SK-N-SH (cell line): Measurements from ENCODE around the gene SGPP2. TPM values are rescaled to one million over a fixed set of nuclear protein-coding genes. Genes with fewer than 3 reads are reported as not detected.

Experiments
- CTCF ChIA-PET: fragments of 300-600, 350-600 bp; formaldehyde crosslinking; extraction: SDS; loops from one replicate; lab custom pipeline; 2021; lab: Yijun Ruan, JAX
- POLR2A ChIA-PET: fragments of 350-600 bp; sonication (Branson Sonifier 250); formaldehyde crosslinking; extraction: SDS; loops from one replicate; lab custom pipeline; 2020; ENCODE audit warnings: antibody characterized with exemption, inconsistent platforms; lab: Yijun Ruan, JAX
- DNase-seq: peaks from one replicate; pipeline ENCODE4 v3.0.0; 2012
- H2AFZ ChIP-seq: fragments of 200-600 bp; sonication (generic); 2 replicates; pipeline ENCODE4 v1.8.1; 2016; ENCODE audit warnings: antibody characterized with exemption, mild to moderate bottlenecking, low read depth
- H3F3A ChIP-seq: fragments of 200-600 bp; sonication (generic); replicated peaks from 2 replicates; pipeline ENCODE3; 2016; ENCODE audit warnings: antibody characterized with exemption, mild to moderate bottlenecking; ENCODE audit not compliant: insufficient read depth
- H3K27ac ChIP-seq, 2 experiments: fragments of 200-500 bp in 1 of 2; fragments of 200-600 bp in 1 of 2; sonication (Bioruptor generic) in 1 of 2; sonication (generic), shearing (Covaris generic) in 1 of 2; 2 replicates each; pipeline versions ENCODE4 v1.5.1 to v1.6.1; 2014 to 2016; ENCODE audit warnings: low read depth in 2 of 2, inconsistent platforms in 1 of 2, low read length in 1 of 2, mild to moderate bottlenecking in 1 of 2, mixed read lengths in 1 of 2
- H3K27me3 ChIP-seq: fragments of 200-600 bp; sonication (generic), shearing (Covaris generic); 2 replicates; pipeline ENCODE4 v1.6.1; 2016; ENCODE audit warnings: mixed run types; ENCODE audit not compliant: insufficient read depth
- H3K36me3 ChIP-seq, 2 experiments: fragments of 200-500 bp in 1 of 2; fragments of 200-600 bp in 1 of 2; sonication (Bioruptor generic) in 1 of 2; sonication (generic) in 1 of 2; replicated peaks in 1 of 2; 2 replicates each; pipeline versions ENCODE3 to v1.5.1; 2014 to 2016; ENCODE audit warnings: low read length in 1 of 2, mild to moderate bottlenecking in 1 of 2; ENCODE audit not compliant: insufficient read depth in 2 of 2, control insufficient read depth in 1 of 2
- H3K4me1 ChIP-seq, 2 experiments: fragments of 200-500 bp in 1 of 2; fragments of 200-600 bp in 1 of 2; sonication (Bioruptor generic) in 1 of 2; sonication (generic), shearing (Covaris generic) in 1 of 2; 2 replicates each; pipeline versions ENCODE4 v1.5.1 to v1.6.1; 2014 to 2016; ENCODE audit warnings: low read depth in 1 of 2, low read length in 1 of 2, mixed run types in 1 of 2; ENCODE audit not compliant: insufficient read depth in 2 of 2, control insufficient read depth in 1 of 2
- H3K4me2 ChIP-seq: fragments of 200-600 bp; sonication (generic), shearing (Covaris generic); 2 replicates; pipeline ENCODE4 v1.6.1; 2017; ENCODE audit warnings: mixed run types
- H3K4me3 ChIP-seq, 2 experiments: fragments of 200-500 bp in 1 of 2; fragments of 200-600 bp in 1 of 2; sonication (Bioruptor generic) in 1 of 2; sonication (generic), shearing (Covaris generic) in 1 of 2; 2 replicates each; pipeline versions ENCODE4 v1.5.1 to v1.8.1; 2014 to 2016; ENCODE audit warnings: low read depth in 2 of 2, inconsistent platforms in 1 of 2, low read length in 1 of 2, mild to moderate bottlenecking in 1 of 2, mixed read lengths in 1 of 2, moderate library complexity in 1 of 2
- H3K79me2 ChIP-seq: fragments of 200-600 bp; sonication (generic); 2 replicates; pipeline ENCODE4 v1.8.1; 2017; ENCODE audit warnings: mild to moderate bottlenecking; ENCODE audit not compliant: insufficient read depth
- H3K9ac ChIP-seq: fragments of 200-600 bp; sonication (generic); 2 replicates; pipeline ENCODE4 v1.6.1; 2017; ENCODE audit warnings: mixed run types
- H3K9me2 ChIP-seq: fragments of 200-600 bp; sonication (generic); 2 replicates; pipeline ENCODE4 v1.6.1; 2017; ENCODE audit warnings: mixed run types
- H3K9me3 ChIP-seq: fragments of 200-600 bp; sonication (generic); 2 replicates; pipeline ENCODE4 v1.6.1; 2017; ENCODE audit warnings: mixed run types, mild to moderate bottlenecking, moderate library complexity
- H4K20me1 ChIP-seq: fragments of 200-600 bp; sonication (generic); 2 replicates; pipeline ENCODE4 v1.6.1; 2017; ENCODE audit warnings: mild to moderate bottlenecking, mixed run types; ENCODE audit not compliant: insufficient read depth
- CHD2 ChIP-seq: fragments of 150-350 bp; IDR thresholded peaks from 2 replicates; pipeline ENCODE4 v1.6.1; 2018; ENCODE audit warnings: low read length; ENCODE audit not compliant: partially characterized antibody
- ELF1 ChIP-seq: IDR thresholded peaks from 2 replicates; pipeline ENCODE4 v1.4.0; 2012
- EP300 ChIP-seq, 2 experiments: IDR thresholded peaks; 2 replicates each; pipeline versions ENCODE4 v1.4.0 to v1.6.1; 2012; ENCODE audit warnings: borderline replicate concordance in 1 of 2, low read depth in 1 of 2, low read length in 1 of 2
- EZH2phosphoT487 ChIP-seq: fragments of 200-600 bp; sonication (generic); IDR thresholded peaks from 2 replicates; pipeline ENCODE4 v1.6.1; 2017; ENCODE audit warnings: low read depth, mixed run types, mild to moderate bottlenecking, antibody characterized with exemption, moderate library complexity, borderline replicate concordance
- FOSL2 ChIP-seq: IDR thresholded peaks from 2 replicates; pipeline ENCODE4 v1.4.0; 2012; ENCODE audit warnings: low read depth, mild to moderate bottlenecking, moderate library complexity, borderline replicate concordance
- FOXJ3 ChIP-seq: sonication (generic); formaldehyde crosslinking; IDR thresholded peaks from 2 replicates; pipeline ENCODE4 v1.5.1; 2020; ENCODE audit warnings: mild to moderate bottlenecking, missing genetic modification reagents
- GATA2 ChIP-seq: sonication (generic); formaldehyde crosslinking; IDR thresholded peaks from 2 replicates; pipeline ENCODE4 v1.5.0; 2020; ENCODE audit warnings: mild to moderate bottlenecking, missing genetic modification reagents
- MEF2A ChIP-seq: IDR thresholded peaks from 2 replicates; pipeline ENCODE4 v1.4.0; 2012; ENCODE audit warnings: low read depth, borderline replicate concordance
- NFIC ChIP-seq: IDR thresholded peaks from 2 replicates; pipeline ENCODE4 v1.4.0; 2012; ENCODE audit warnings: borderline replicate concordance
- NRF1 ChIP-seq: IDR thresholded peaks from 2 replicates; pipeline ENCODE4 v1.6.1; 2012; ENCODE audit warnings: low read depth, mild to moderate bottlenecking, low read length
- POLR2AphosphoS5 ChIP-seq: IDR thresholded peaks from 2 replicates; pipeline ENCODE4 v1.6.1; 2012; ENCODE audit warnings: low read depth, low read length
- RCOR1 ChIP-seq: fragments of 150-350 bp; IDR thresholded peaks from 2 replicates; pipeline ENCODE4 v1.6.1; 2017; ENCODE audit warnings: antibody characterized with exemption, low read length
- RFX5 ChIP-seq: IDR thresholded peaks from 2 replicates; pipeline ENCODE4 v1.6.1; 2012; ENCODE audit warnings: mild to moderate bottlenecking, improper control_type of control experiment, low read length
- TAF1 ChIP-seq: IDR thresholded peaks from 2 replicates; pipeline ENCODE4 v1.6.1; 2012; ENCODE audit warnings: low read depth, mild to moderate bottlenecking, low read length, moderate library complexity, borderline replicate concordance
- TCF12 ChIP-seq: IDR thresholded peaks from 2 replicates; pipeline ENCODE4 v1.4.0; 2012
- YY1 ChIP-seq: IDR thresholded peaks from 2 replicates; pipeline ENCODE4 v1.4.0; 2012; ENCODE audit warnings: low read depth, mild to moderate bottlenecking
- WGBS: methylation state at CpG from one replicate; pipeline ENCODE4 v1.1.6; 2017; ENCODE audit warnings: low lambda C conversion rate; 5-methylcytosine and 5-hydroxymethylcytosine counted together
- polyA plus RNA-seq, 3 experiments: library from polyadenylated mRNA; depleted of rRNA; stranded (reverse); fragments of >200 nt; gene quantifications; 2 replicates each; pipeline ENCODE4 v1.2.3, GENCODE V29; 2012
- TF ChIP-seq, protein P1 (sequence below): IDR thresholded peaks from 2 replicates; pipeline ENCODE4 v1.4.0; 2012; ENCODE audit warnings: low read depth, borderline replicate concordance
- TF ChIP-seq, protein P2 (sequence below): IDR thresholded peaks from 2 replicates; pipeline ENCODE4 v1.4.0; 2012; ENCODE audit warnings: low read depth, borderline replicate concordance
- TF ChIP-seq, protein P3 (sequence below): IDR thresholded peaks from 2 replicates; pipeline ENCODE4 v1.4.0; 2012; ENCODE audit warnings: low read depth
- TF ChIP-seq, protein P4 (sequence below): IDR thresholded peaks from 2 replicates; pipeline ENCODE4; 2012
- TF ChIP-seq, protein P5 (sequence below): fragments of 150-350 bp; IDR thresholded peaks from 2 replicates; pipeline ENCODE4 v1.6.1; 2016; ENCODE audit warnings: mild to moderate bottlenecking, low read depth, low read length

The SGPP2 gene
- polyA plus RNA-seq, 1 of the 3 experiments (the other 2 are of a cell fraction): 0.03 TPM

DNA sequence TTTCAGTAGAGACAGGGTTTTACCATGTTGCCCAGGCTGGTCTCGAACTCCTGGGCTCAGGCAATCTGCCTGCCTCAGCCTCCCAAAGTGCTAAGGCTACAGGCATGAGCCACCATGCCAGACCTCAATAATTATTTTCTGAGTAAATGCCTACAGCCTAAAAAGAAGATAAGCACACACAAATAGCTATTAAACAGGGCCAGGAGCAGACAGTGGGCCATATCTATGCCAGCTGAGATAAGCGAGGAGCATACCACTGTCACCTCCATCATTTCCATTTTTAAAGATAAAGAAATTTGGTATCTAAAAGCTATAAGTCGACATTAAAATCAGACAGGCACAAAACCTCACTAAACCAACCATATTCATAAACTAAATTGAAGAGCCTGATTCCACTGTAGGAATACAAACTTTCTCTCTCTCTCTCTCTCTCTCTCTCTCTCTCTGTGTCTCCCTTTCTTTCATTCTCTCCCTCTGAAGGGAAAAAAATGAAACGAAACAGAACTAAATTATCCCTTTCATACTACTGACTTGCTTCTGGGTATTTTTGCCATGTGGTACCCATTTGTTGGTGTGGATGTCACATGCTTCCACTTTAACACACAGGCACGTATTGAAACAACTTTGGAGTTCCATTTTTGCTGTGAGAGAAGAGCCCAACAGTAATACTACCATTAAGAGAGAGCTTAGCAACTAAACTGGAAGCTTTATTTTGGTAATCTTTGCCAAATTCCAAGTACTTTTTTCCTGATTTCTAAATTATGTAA, 180.6 kb downstream of the SGPP2 start:
- H3K9me2 ChIP-seq: no peaks in the 10 kb centered on the region
- H4K20me1 ChIP-seq: no peaks in the 10 kb centered on the region
- H3K9me3 ChIP-seq: no peaks in the 10 kb centered on the region
- 74% methylated on average over 5 of the region's 5 CpGs for WGBS
- H3K27ac ChIP-seq: peak overlapping the region in 1 of 2 experiments; percentile 58; a peak in 1 of 4 replicates
- H3K9ac ChIP-seq: no peak overlapping the region
- H3F3A ChIP-seq: peaks cover 3% of the 10 kb centered on the region
- H3K4me1 ChIP-seq: peaks cover 0 to 22% of the 10 kb centered on the region in 2 experiments; a peak in 2 of 4 replicates
- no peaks in the 10 kb centered on the region for H3K79me2 ChIP-seq
- DNase-seq: peak; percentile 56
- H3K27me3 ChIP-seq: no peaks in the 10 kb centered on the region
- ChIA-PET CTCF (interaction anchor here (0.6 to 2.2 kb wide), 8 partner anchors 9 to 889 kb away, joined by 3 to 13 read pairs (median 3); no protein-coding TSS in a partner anchor), POLR2A (no interaction called here)
- no peak overlapping the region for H3K4me2 ChIP-seq
- no peak overlapping the region for H2AFZ ChIP-seq
- H3K4me3 ChIP-seq: no peak overlapping the region
- TF ChIP-seq CHD2 (peak; percentile 38), YY1 (no peak), FOXJ3 (CRISPR knock-in tag) (peak; percentile 38; the same call in 1 of the 2 replicates), EP300 (IDR thresholded peaks at IDR 0.05; ENCODE audit: borderline replicate concordance in 1 of 2, low read depth in 1 of 2, low read length in 1 of 2) (peak in 1 of 2 experiments; percentile 60; a peak in 2 of 4 replicates), MEF2A (no peak), GATA2 (CRISPR knock-in tag) (peak; percentile 93), POLR2AphosphoS5 (0 out of 2 replicates have a peak, but pooled peaks have one; percentile 16), RCOR1 (peak; percentile 91), EZH2phosphoT487 (no peak)
- TF ChIP-seq, protein P1, sequence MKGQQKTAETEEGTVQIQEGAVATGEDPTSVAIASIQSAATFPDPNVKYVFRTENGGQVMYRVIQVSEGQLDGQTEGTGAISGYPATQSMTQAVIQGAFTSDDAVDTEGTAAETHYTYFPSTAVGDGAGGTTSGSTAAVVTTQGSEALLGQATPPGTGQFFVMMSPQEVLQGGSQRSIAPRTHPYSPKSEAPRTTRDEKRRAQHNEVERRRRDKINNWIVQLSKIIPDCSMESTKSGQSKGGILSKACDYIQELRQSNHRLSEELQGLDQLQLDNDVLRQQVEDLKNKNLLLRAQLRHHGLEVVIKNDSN: no peak
- TF ChIP-seq, all 33 proteins: peak for 6
- peaks cover 13 to 26% of the 10 kb centered on the region in 2 experiments for H3K36me3 ChIP-seq

DNA sequence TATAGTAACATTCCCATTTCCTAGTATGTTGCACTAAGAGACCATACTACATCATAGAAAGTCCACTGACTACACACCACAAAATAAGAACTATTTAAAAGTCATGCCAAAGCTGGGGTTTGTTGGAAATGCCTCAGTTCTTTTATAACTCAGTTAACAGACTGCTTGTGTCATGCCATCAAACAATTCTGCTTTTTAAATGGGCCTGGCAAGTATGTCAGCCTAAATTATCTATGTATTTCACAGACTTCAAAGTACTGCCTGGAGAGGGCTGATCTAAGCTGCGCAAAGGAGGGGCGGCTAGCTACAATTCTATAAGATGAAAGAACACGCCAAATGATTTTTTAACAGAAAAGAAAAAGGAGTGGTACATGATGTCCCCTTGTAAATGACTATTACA, 182.0 kb downstream of the SGPP2 start:
- Histone ChIP-seq H3K4me2 (no peak overlapping the region), H2AFZ (no peak overlapping the region), H3K27me3 (no peaks in the 10 kb centered on the region), H3K9ac (no peak overlapping the region), H3K27ac (no peak overlapping the region; a peak in 1 of 4 replicates), H3F3A (peaks cover 3% of the 10 kb centered on the region), H3K79me2 (no peaks in the 10 kb centered on the region), H3K4me3 (no peak overlapping the region), H3K4me1 (peaks cover 0 to 22% of the 10 kb centered on the region in 2 experiments; a peak in 2 of 4 replicates), H3K9me3 (no peaks in the 10 kb centered on the region), H3K36me3 (peaks cover 15 to 20% of the 10 kb centered on the region in 2 experiments), H3K9me2 (no peaks in the 10 kb centered on the region), H4K20me1 (no peaks in the 10 kb centered on the region)
- DNase-seq: no peak
- ChIA-PET CTCF (interaction anchor here (0.9 to 2.2 kb wide), 6 partner anchors 9 to 292 kb away, joined by 3 to 13 read pairs (median 4); no protein-coding TSS in a partner anchor), POLR2A (no interaction called here)
- 100% methylated on average over 3 of the region's 3 CpGs for WGBS
- no peak for TF ChIP-seq RFX5
- TF ChIP-seq RCOR1: no peak
- no peak for TF ChIP-seq FOSL2
- TF ChIP-seq, protein P2, sequence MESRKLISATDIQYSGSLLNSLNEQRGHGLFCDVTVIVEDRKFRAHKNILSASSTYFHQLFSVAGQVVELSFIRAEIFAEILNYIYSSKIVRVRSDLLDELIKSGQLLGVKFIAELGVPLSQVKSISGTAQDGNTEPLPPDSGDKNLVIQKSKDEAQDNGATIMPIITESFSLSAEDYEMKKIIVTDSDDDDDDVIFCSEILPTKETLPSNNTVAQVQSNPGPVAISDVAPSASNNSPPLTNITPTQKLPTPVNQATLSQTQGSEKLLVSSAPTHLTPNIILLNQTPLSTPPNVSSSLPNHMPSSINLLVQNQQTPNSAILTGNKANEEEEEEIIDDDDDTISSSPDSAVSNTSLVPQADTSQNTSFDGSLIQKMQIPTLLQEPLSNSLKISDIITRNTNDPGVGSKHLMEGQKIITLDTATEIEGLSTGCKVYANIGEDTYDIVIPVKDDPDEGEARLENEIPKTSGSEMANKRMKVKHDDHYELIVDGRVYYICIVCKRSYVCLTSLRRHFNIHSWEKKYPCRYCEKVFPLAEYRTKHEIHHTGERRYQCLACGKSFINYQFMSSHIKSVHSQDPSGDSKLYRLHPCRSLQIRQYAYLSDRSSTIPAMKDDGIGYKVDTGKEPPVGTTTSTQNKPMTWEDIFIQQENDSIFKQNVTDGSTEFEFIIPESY: no peak
- TF ChIP-seq, protein P3, sequence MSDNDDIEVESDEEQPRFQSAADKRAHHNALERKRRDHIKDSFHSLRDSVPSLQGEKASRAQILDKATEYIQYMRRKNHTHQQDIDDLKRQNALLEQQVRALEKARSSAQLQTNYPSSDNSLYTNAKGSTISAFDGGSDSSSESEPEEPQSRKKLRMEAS: no peak
- TF ChIP-seq GATA2 (CRISPR knock-in tag): no peak
- TF ChIP-seq NFIC: no peak
- TF ChIP-seq, protein P4, sequence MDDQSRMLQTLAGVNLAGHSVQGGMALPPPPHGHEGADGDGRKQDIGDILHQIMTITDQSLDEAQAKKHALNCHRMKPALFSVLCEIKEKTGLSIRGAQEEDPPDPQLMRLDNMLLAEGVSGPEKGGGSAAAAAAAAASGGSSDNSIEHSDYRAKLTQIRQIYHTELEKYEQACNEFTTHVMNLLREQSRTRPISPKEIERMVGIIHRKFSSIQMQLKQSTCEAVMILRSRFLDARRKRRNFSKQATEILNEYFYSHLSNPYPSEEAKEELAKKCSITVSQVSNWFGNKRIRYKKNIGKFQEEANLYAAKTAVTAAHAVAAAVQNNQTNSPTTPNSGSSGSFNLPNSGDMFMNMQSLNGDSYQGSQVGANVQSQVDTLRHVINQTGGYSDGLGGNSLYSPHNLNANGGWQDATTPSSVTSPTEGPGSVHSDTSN: no peak
- no peak for TF ChIP-seq YY1
- TF ChIP-seq TCF12: no peak
- TF ChIP-seq, protein P5, sequence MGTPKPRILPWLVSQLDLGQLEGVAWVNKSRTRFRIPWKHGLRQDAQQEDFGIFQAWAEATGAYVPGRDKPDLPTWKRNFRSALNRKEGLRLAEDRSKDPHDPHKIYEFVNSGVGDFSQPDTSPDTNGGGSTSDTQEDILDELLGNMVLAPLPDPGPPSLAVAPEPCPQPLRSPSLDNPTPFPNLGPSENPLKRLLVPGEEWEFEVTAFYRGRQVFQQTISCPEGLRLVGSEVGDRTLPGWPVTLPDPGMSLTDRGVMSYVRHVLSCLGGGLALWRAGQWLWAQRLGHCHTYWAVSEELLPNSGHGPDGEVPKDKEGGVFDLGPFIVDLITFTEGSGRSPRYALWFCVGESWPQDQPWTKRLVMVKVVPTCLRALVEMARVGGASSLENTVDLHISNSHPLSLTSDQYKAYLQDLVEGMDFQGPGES: no peak
- no peak for TF ChIP-seq TAF1
- TF ChIP-seq CHD2: no peak
- TF ChIP-seq NRF1: no peak
- no peak for TF ChIP-seq ELF1
- TF ChIP-seq MEF2A: no peak
